Mesothelial cell of epicardium (in vitro differentiated cells): ENCODE measurements around the gene CD72. TPM values are rescaled to one million over a fixed set of nuclear protein-coding genes. Genes with fewer than 3 reads are reported as not detected.

Experiments
- DNase-seq, 2 experiments: peaks; one replicate each; pipeline ENCODE4 v3.0.0; 2021; ENCODE audit warnings: low spot score in 2 of 2; ENCODE audit not compliant: unreplicated experiment in 2 of 2
- H3K27ac Mint-ChIP-seq: 2 replicates; pipeline ENCODE4 v1.8.0; 2021; ENCODE audit warnings: mixed read lengths
- H3K27me3 Mint-ChIP-seq: 2 replicates; pipeline ENCODE4 v1.8.0; 2021; ENCODE audit warnings: low read depth, mixed read lengths
- H3K36me3 Mint-ChIP-seq: 2 replicates; pipeline ENCODE4 v1.8.0; 2021; ENCODE audit warnings: mixed read lengths
- H3K4me1 Mint-ChIP-seq: 2 replicates; pipeline ENCODE4 v1.8.0; 2021; ENCODE audit warnings: mixed read lengths
- H3K4me3 Mint-ChIP-seq: 2 replicates; pipeline ENCODE4 v1.8.0; 2021; ENCODE audit warnings: mild to moderate bottlenecking, moderate library complexity, mixed read lengths
- H3K9me3 Mint-ChIP-seq: 2 replicates; pipeline ENCODE4 v1.8.0; 2021; ENCODE audit warnings: mixed read lengths
- CTCF ChIP-seq: fragments of 200-600 bp; sonication (generic); IDR thresholded peaks from one replicate; pipeline ENCODE4 v1.5.0; 2021; ENCODE audit warnings: antibody characterized with exemption; ENCODE audit not compliant: unreplicated experiment
- total RNA-seq: library from RNA; stranded (reverse); gene quantifications from 3 replicates; pipeline ENCODE4 v1.2.1, GENCODE V29; 2021

The CD72 gene
- total RNA-seq, 1 donor from 2014 or later, result 4.2 TPM

GRCh38 chr9:35570709-35571504 is 47.3 kb downstream of the CD72 start:
- Mint-ChIP-seq H3K27me3 (no peaks in the 10 kb centered on the region), H3K36me3 (no peaks in the 10 kb centered on the region), H3K9me3 (no peaks in the 10 kb centered on the region), H3K4me3 (no peak overlapping the region), H3K27ac (no peak overlapping the region), H3K4me1 (no peaks in the 10 kb centered on the region)
- no peak for DNase-seq
- no peak for TF ChIP-seq CTCF

GRCh38 chr9:35569206-35569605 is 49.0 kb downstream of the CD72 start:
- TF ChIP-seq CTCF, result no peak
- no peak for DNase-seq
- Mint-ChIP-seq H3K27ac (no peak overlapping the region), H3K4me3 (no peak overlapping the region), H3K4me1 (no peaks in the 10 kb centered on the region), H3K36me3 (no peaks in the 10 kb centered on the region), H3K9me3 (no peaks in the 10 kb centered on the region), H3K27me3 (no peaks in the 10 kb centered on the region)

- Mint-ChIP-seq H3K36me3 (no peaks in the 10 kb centered on the region), H3K9me3 (no peaks in the 10 kb centered on the region), H3K27me3 (no peaks in the 10 kb centered on the region), H3K27ac (no peak overlapping the region), H3K4me1 (peaks cover 4% of the 10 kb centered on the region), H3K4me3 (no peak overlapping the region)
- no peak for TF ChIP-seq CTCF
- no peak for DNase-seq
These were observed 50.0 kb downstream of the CD72 start for GRCh38 chr9:35568196-35568595.

- Mint-ChIP-seq H3K9me3 (no peaks in the 10 kb centered on the region), H3K4me3 (no peak overlapping the region), H3K27ac (no peak overlapping the region), H3K36me3 (no peaks in the 10 kb centered on the region), H3K27me3 (no peaks in the 10 kb centered on the region), H3K4me1 (peaks cover 4% of the 10 kb centered on the region)
- DNase-seq, result no peak
- no peak for TF ChIP-seq CTCF
These were observed 51.8 kb downstream of the CD72 start for GRCh38 chr9:35566417-35566816.

- H3K27ac Mint-ChIP-seq, result no peak overlapping the region
- TF ChIP-seq CTCF, result no peak
- H3K27me3 Mint-ChIP-seq, result no peaks in the 10 kb centered on the region
- peaks cover 2% of the 10 kb centered on the region for H3K36me3 Mint-ChIP-seq
- DNase-seq, result no peak
- H3K4me3 Mint-ChIP-seq, result no peak overlapping the region
- H3K4me1 Mint-ChIP-seq, result peaks cover 4% of the 10 kb centered on the region
- H3K9me3 Mint-ChIP-seq, result no peaks in the 10 kb centered on the region
These were observed 53.6 kb downstream of the CD72 start for GRCh38 chr9:35564658-35565061.
